HG02938 (cell line): Measurements from ENCODE around the gene TCF7.

Source experiments
- ATAC-seq: cut with Tn5 transposase; IDR thresholded peaks from one replicate; pipeline ENCODE4 v1.9.1; 2021; ENCODE audit warnings: mild to moderate bottlenecking, moderate library complexity; ENCODE audit not compliant: unreplicated experiment

TCF7 gene

GRCh38 chr5:134088994-134089560, 25.4 kb upstream of the TCF7 start:
- ATAC-seq, result no peak

- no peak for ATAC-seq
Measured at GRCh38 chr5:134090522-134090921, 24.0 kb upstream of the TCF7 start.

GRCh38 chr5:134091626-134092121, 22.8 kb upstream of the TCF7 start:
- no peak for ATAC-seq

- ATAC-seq, result no peak
Measured at GRCh38 chr5:134092875-134093274, 21.6 kb upstream of the TCF7 start.

GRCh38 chr5:134093351-134093750, 21.1 kb upstream of the TCF7 start:
- ATAC-seq, result no peak

- ATAC-seq, result no peak
Measured at GRCh38 chr5:134095293-134095692, 19.2 kb upstream of the TCF7 start.

GRCh38 chr5:134095887-134096589, 18.4 kb upstream of the TCF7 start:
- no peak for ATAC-seq

- ATAC-seq, result no peak
Measured at GRCh38 chr5:134097211-134097749, 17.2 kb upstream of the TCF7 start.

GRCh38 chr5:134098690-134099089, 15.8 kb upstream of the TCF7 start:
- ATAC-seq, result no peak

- ATAC-seq, result no peak
Measured at GRCh38 chr5:134099288-134099872, 15.1 kb upstream of the TCF7 start.

GRCh38 chr5:134099939-134100282, 14.6 kb upstream of the TCF7 start:
- no peak for ATAC-seq

GRCh38 chr5:134100283-134101091, 14.0 kb upstream of the TCF7 start:
- peak; percentile 89 for ATAC-seq

- no peak for ATAC-seq
Measured at GRCh38 chr5:134101686-134102439, 12.6 kb upstream of the TCF7 start.

GRCh38 chr5:134103397-134103796, 11.1 kb upstream of the TCF7 start:
- ATAC-seq, result no peak

- no peak for ATAC-seq
Measured at GRCh38 chr5:134103998-134104654, 10.4 kb upstream of the TCF7 start.

GRCh38 chr5:134106991-134107701, 7.3 kb upstream of the TCF7 start:
- ATAC-seq, result no peak

GRCh38 chr5:134107779-134108178, 6.7 kb upstream of the TCF7 start:
- ATAC-seq, result no peak

- no peak for ATAC-seq
Measured at GRCh38 chr5:134110382-134110781, 4.1 kb upstream of the TCF7 start.
